ENCODE measurements around the gene MRTFA. TPM values are rescaled to one million over a fixed set of nuclear protein-coding genes. Genes with fewer than 3 reads are reported as not detected.
A peak's percentile ranks its signal among the peaks of the same experiment; 100 is the strongest.

The MRTFA gene
- total and polyA plus RNA-seq, 8 donors: 11.1 to 706 (median 61.2) TPM

- 86 to 91% (median 90%) methylated on average over 7 of the region's 7 CpGs for WGBS, 5 donors
- no peak for TF ChIP-seq POLR2AphosphoS5 (IDR thresholded peaks at IDR 0.05)
- intact Hi-C loops (cut with DNase I; ENCODE audit: low total_unique reads): no loop called here
These were observed 232.9 kb downstream of the MRTFA start for GRCh38 chr22:40403651-40404050.

GRCh38 chr22:40403141-40403540 is 233.4 kb downstream of the MRTFA start:
- TF ChIP-seq EP300 (IDR thresholded peaks at IDR 0.05) (no peak), POLR2A (IDR thresholded peaks at IDR 0.05) (no peak), POLR2AphosphoS5 (IDR thresholded peaks at IDR 0.05) (no peak), CTCF (IDR thresholded peaks at IDR 0.05) (no peak)
- Histone ChIP-seq H3K4me1 (peaks cover 0 to 41% (median 22%) of the 10 kb centered on the region in 4 donors), H3K36me3 (peaks cover 59 to 79% (median 74%) of the 10 kb centered on the region in 4 donors), H3K4me3 (no peak overlapping the region), H3K27me3 (no peaks in the 10 kb centered on the region), H3K9me3 (no peaks in the 10 kb centered on the region), H3K27ac (peak overlapping the region in 1 of 5 donors; percentile 1)
- WGBS, 5 donors: 83 to 97% (median 92%) methylated on average over 3 of the region's 3 CpGs
- intact Hi-C loops (cut with DNase I; ENCODE audit: low total_unique reads): no loop called here
- no peak for DNase-seq

More at GRCh38 chr22:40403651-40404050, 232.9 kb downstream of the MRTFA start:
- H3K4me3 ChIP-seq: no peak overlapping the region
- DNase-seq: no peak
- no peaks in the 10 kb centered on the region for H3K27me3 ChIP-seq
- no peaks in the 10 kb centered on the region for H3K9me3 ChIP-seq
- peaks cover 0 to 36% (median 18%) of the 10 kb centered on the region in 4 donors for H3K4me1 ChIP-seq
- H3K27ac ChIP-seq: peak overlapping the region in 2 of 5 donors; percentile 1 to 8
- H3K36me3 ChIP-seq: peaks cover 64 to 84% (median 79%) of the 10 kb centered on the region in 4 donors

- intact Hi-C loops (cut with DNase I; ENCODE audit: low total_unique reads): no loop called here
- peak overlapping the region in 1 of 5 donors; percentile 27 for H3K27ac ChIP-seq
- H3K27me3 ChIP-seq: no peaks in the 10 kb centered on the region
- 80 to 95% (median 91%) methylated on average over 8 of the region's 8 CpGs for WGBS, 5 donors
- peaks cover 48 to 68% (median 62%) of the 10 kb centered on the region in 4 donors for H3K36me3 ChIP-seq
- no peak overlapping the region for H3K4me3 ChIP-seq
- DNase-seq: no peak
- H3K9me3 ChIP-seq: no peaks in the 10 kb centered on the region
- TF ChIP-seq EP300 (IDR thresholded peaks at IDR 0.05) (no peak), CTCF (IDR thresholded peaks at IDR 0.05) (no peak), POLR2AphosphoS5 (IDR thresholded peaks at IDR 0.05) (no peak), POLR2A (IDR thresholded peaks at IDR 0.05) (no peak)
- H3K4me1 ChIP-seq: peaks cover 7 to 53% (median 31%) of the 10 kb centered on the region in 4 donors
These were observed 234.5 kb downstream of the MRTFA start for GRCh38 chr22:40401981-40402406.

GRCh38 chr22:40401532-40401931 is 235.0 kb downstream of the MRTFA start:
- Histone ChIP-seq H3K4me3 (no peak overlapping the region), H3K27ac (peak overlapping the region in 1 of 5 donors; percentile 27), H3K27me3 (no peaks in the 10 kb centered on the region), H3K4me1 (peaks cover 9 to 57% (median 35%) of the 10 kb centered on the region in 4 donors), H3K36me3 (peaks cover 43 to 63% (median 58%) of the 10 kb centered on the region in 4 donors), H3K9me3 (no peaks in the 10 kb centered on the region)
- intact Hi-C loops (cut with DNase I; ENCODE audit: low total_unique reads): no loop called here
- WGBS, 5 donors: 75 to 95% (median 84%) methylated on average over 3 to 4 of the region's 4 CpGs
- no peak for DNase-seq
- TF ChIP-seq POLR2AphosphoS5 (IDR thresholded peaks at IDR 0.05) (no peak), CTCF (IDR thresholded peaks at IDR 0.05) (no peak), POLR2A (IDR thresholded peaks at IDR 0.05) (no peak), EP300 (IDR thresholded peaks at IDR 0.05) (no peak)

GRCh38 chr22:40400159-40400558 is 236.4 kb downstream of the MRTFA start:
- Histone ChIP-seq H3K27ac (peak overlapping the region in 4 of 5 donors; percentile 11 to 64 (median 44)), H3K4me1 (peaks cover 14 to 70% (median 48%) of the 10 kb centered on the region in 4 donors), H3K27me3 (no peaks in the 10 kb centered on the region), H3K36me3 (peaks cover 31 to 58% (median 52%) of the 10 kb centered on the region in 4 donors), H3K4me3 (no peak overlapping the region), H3K9me3 (no peaks in the 10 kb centered on the region)
- DNase-seq: peak; percentile 52 to 56
- 65 to 78% (median 71%) methylated on average over 15 of the region's 15 CpGs for WGBS, 5 donors
- TF ChIP-seq CTCF (IDR thresholded peaks at IDR 0.05) (no peak), EP300 (IDR thresholded peaks at IDR 0.05) (no peak), POLR2A (IDR thresholded peaks at IDR 0.05) (no peak), POLR2AphosphoS5 (IDR thresholded peaks at IDR 0.05) (no peak)
- intact Hi-C loops (cut with DNase I; ENCODE audit: low total_unique reads): no loop called here
